Calu3 (cell line): Measurements from ENCODE around the gene STAG1. TPM values are rescaled to one million over a fixed set of nuclear protein-coding genes. Genes with fewer than 3 reads are reported as not detected.

Experiments
- BruUV-seq: library from RNA; stranded (reverse); fragments of 400-500 nt; replicated peaks from 2 replicates; lab custom pipeline; 2021; lab: Mats Ljungman, UMichigan
- CTCF ChIA-PET: fragments of 300-600 bp; sonication (Branson Sonifier 250); formaldehyde crosslinking; loops from one replicate; lab custom pipeline; 2022; ENCODE audit warnings: antibody characterized with exemption; lab: Charles Lee
- DNase-seq: peaks from one replicate; pipeline ENCODE4 v3.0.0; 2022
- H3K27ac Mint-ChIP-seq: one replicate; pipeline ENCODE4 v1.8.0; 2022; ENCODE audit warnings: mixed read lengths; ENCODE audit not compliant: unreplicated experiment
- H3K27me3 Mint-ChIP-seq: one replicate; pipeline ENCODE4 v1.8.0; 2022; ENCODE audit warnings: mixed read lengths; ENCODE audit not compliant: unreplicated experiment
- H3K36me3 Mint-ChIP-seq: one replicate; pipeline ENCODE4 v1.8.0; 2022; ENCODE audit warnings: mild to moderate bottlenecking, moderate library complexity, mixed read lengths; ENCODE audit not compliant: insufficient read depth, unreplicated experiment
- H3K4me1 Mint-ChIP-seq: one replicate; pipeline ENCODE4 v1.8.0; 2022; ENCODE audit warnings: mild to moderate bottlenecking, low read depth, mixed read lengths; ENCODE audit not compliant: unreplicated experiment
- H3K4me3 Mint-ChIP-seq: one replicate; pipeline ENCODE4 v1.8.0; 2022; ENCODE audit warnings: mild to moderate bottlenecking, low read depth, moderate library complexity, mixed read lengths; ENCODE audit not compliant: unreplicated experiment
- H3K9me3 Mint-ChIP-seq: one replicate; pipeline ENCODE4 v1.8.0; 2022; ENCODE audit warnings: low read depth, mixed read lengths; ENCODE audit not compliant: unreplicated experiment
- CTCF ChIP-seq: fragments of 200-600 bp; IDR thresholded peaks from one replicate; pipeline ENCODE4 v1.8.0; 2022; ENCODE audit warnings: antibody characterized with exemption; ENCODE audit not compliant: unreplicated experiment
- intact Hi-C: fragments of 100-400 bp; cut with micrococcal nuclease; formaldehyde crosslinking; loops from one replicate; pipeline ENCODE4 v1.10.0; 2022; ENCODE audit not compliant: unreplicated experiment
- total RNA-seq: library from RNA; stranded (reverse); gene quantifications from 2 replicates; pipeline ENCODE4 v1.2.3, GENCODE V29; 2022

STAG1 gene
- total RNA-seq, 1 experiment from 2014 or later: 39.3 TPM

GRCh38 chr3:136311261-136311660 is 440.9 kb downstream of the STAG1 start:
- Mint-ChIP-seq H3K27me3 (no peaks in the 10 kb centered on the region), H3K36me3 (no peaks in the 10 kb centered on the region), H3K27ac (no peak overlapping the region), H3K4me1 (no peaks in the 10 kb centered on the region), H3K4me3 (no peak overlapping the region), H3K9me3 (no peaks in the 10 kb centered on the region)
- CTCF ChIA-PET: no interaction called here
- intact Hi-C loops: no loop called here
- no peak for DNase-seq
- TF ChIP-seq CTCF: no peak
- no TSS peak for BruUV-seq

- TF ChIP-seq CTCF: peak; percentile 65
- intact Hi-C loops: loop anchor here (1.0 to 10.0 kb wide), 5 partner anchors 86 to 709 kb away; no protein-coding TSS in a partner anchor
- BruUV-seq: no TSS peak
- H3K27ac Mint-ChIP-seq: no peak overlapping the region
- peak; percentile 33 for DNase-seq
- H3K36me3 Mint-ChIP-seq: peaks cover 6% of the 10 kb centered on the region
- no peak overlapping the region for H3K4me3 Mint-ChIP-seq
- no peaks in the 10 kb centered on the region for H3K4me1 Mint-ChIP-seq
- no peaks in the 10 kb centered on the region for H3K27me3 Mint-ChIP-seq
- CTCF ChIA-PET: interaction anchor here (0.5 to 2.2 kb wide), 10 partner anchors 10 to 741 kb away, joined by 3 to 28 read pairs (median 4); partner anchors contain the start of genes MSL2 and STAG1
- no peaks in the 10 kb centered on the region for H3K9me3 Mint-ChIP-seq
Observed at GRCh38 chr3:136305879-136306278, 446.3 kb downstream of the STAG1 start.

GRCh38 chr3:136300444-136300843 is 451.7 kb downstream of the STAG1 start:
- Mint-ChIP-seq H3K36me3 (peaks cover 6% of the 10 kb centered on the region), H3K27me3 (no peaks in the 10 kb centered on the region), H3K9me3 (no peaks in the 10 kb centered on the region), H3K27ac (no peak overlapping the region), H3K4me1 (no peaks in the 10 kb centered on the region), H3K4me3 (no peak overlapping the region)
- no TSS peak for BruUV-seq
- no peak for TF ChIP-seq CTCF
- DNase-seq: no peak
- CTCF ChIA-PET: no interaction called here
- intact Hi-C loops: loop anchor here (10.0 kb wide), 1 partner anchor 714 kb away; no protein-coding TSS in a partner anchor

- CTCF ChIA-PET: no interaction called here
- DNase-seq: no peak
- no peak overlapping the region for H3K4me3 Mint-ChIP-seq
- H3K27ac Mint-ChIP-seq: no peak overlapping the region
- H3K36me3 Mint-ChIP-seq: peaks cover 6% of the 10 kb centered on the region
- H3K9me3 Mint-ChIP-seq: no peaks in the 10 kb centered on the region
- no peak for TF ChIP-seq CTCF
- no peaks in the 10 kb centered on the region for H3K4me1 Mint-ChIP-seq
- intact Hi-C loops: no loop called here
- no peaks in the 10 kb centered on the region for H3K27me3 Mint-ChIP-seq
- no TSS peak for BruUV-seq
Observed at GRCh38 chr3:136297826-136298225, 454.4 kb downstream of the STAG1 start.
